ENCODE data around the gene KCTD8. TPM values are rescaled to one million over a fixed set of nuclear protein-coding genes. Genes with fewer than 3 reads are reported as not detected.

Gene KCTD8
- total RNA-seq, 1 experiment from 2014 or later, result 1.1 TPM

GRCh38 chr4:44228326-44228725 is 220.3 kb downstream of the KCTD8 start:
- Histone ChIP-seq H3K56ac (ENCODE audit: insufficient read length, low read depth, low read length) (no peak overlapping the region), H3K9ac (ENCODE audit: extremely low read depth, insufficient read length, low read length) (no peak overlapping the region), H2AFZ (ENCODE audit: low read length) (no peak overlapping the region), H3K79me1 (ENCODE audit: insufficient read depth, low read depth, low read length, poor library complexity, severe bottlenecking) (no peaks in the 10 kb centered on the region), H2BK5ac (ENCODE audit: insufficient read length, low read length) (no peak overlapping the region), H3K23ac (ENCODE audit: insufficient read length, low read depth, low read length) (no peak overlapping the region), H3K9me3 (ENCODE audit: control insufficient read depth, low read depth, low read length) (no peaks in the 10 kb centered on the region), H4K20me1 (ENCODE audit: control insufficient read depth, insufficient read depth, insufficient read length) (no peaks in the 10 kb centered on the region), H3K4me1 (ENCODE audit: insufficient read depth, low read length) (peaks cover 2% of the 10 kb centered on the region; the same call in 1 of the 2 replicates), H3K79me2 (ENCODE audit: insufficient read depth, low read length) (no peaks in the 10 kb centered on the region), H2BK15ac (ENCODE audit: low read depth, low read length) (no peak overlapping the region), H2BK20ac (ENCODE audit: low read depth, low read length, poor library complexity, severe bottlenecking) (no peak overlapping the region), H2BK12ac (ENCODE audit: insufficient read length, low read depth, low read length) (no peak overlapping the region), H3K27ac (ENCODE audit: insufficient read length, low read depth, low read length) (no peak overlapping the region), H3K4me2 (ENCODE audit: insufficient read depth, insufficient read length, low read length) (no peak overlapping the region), H4K91ac (ENCODE audit: insufficient read length, low read depth, low read length) (no peak overlapping the region), H3K14ac (ENCODE audit: insufficient read depth, low read length) (no peak overlapping the region), H3K23me2 (ENCODE audit: insufficient read length, low read depth, low read length, poor library complexity, severe bottlenecking) (no peaks in the 10 kb centered on the region), H2BK120ac (ENCODE audit: low read depth, low read length, poor library complexity, severe bottlenecking) (no peak overlapping the region), H3K18ac (ENCODE audit: insufficient read length, low read depth, low read length) (no peak overlapping the region), H2AK5ac (ENCODE audit: insufficient read length, low read length) (no peak overlapping the region), H3K27me3 (ENCODE audit: insufficient read depth, low read length) (no peaks in the 10 kb centered on the region; the same call in 1 of the 2 replicates), H3T11ph (ENCODE audit: low read length) (no peak overlapping the region), H3K4ac (ENCODE audit: low read depth, low read length) (no peak overlapping the region), H4K8ac (replicated peaks; ENCODE audit: insufficient read length, low read depth, low read length) (no peak overlapping the region), H4K5ac (ENCODE audit: insufficient read length, low read depth, low read length) (no peak overlapping the region)
- DNase-seq, result no peak
- Mint-ChIP-seq H3K27me3 (ENCODE audit: low read depth) (peaks cover 13% of the 10 kb centered on the region), H3K9me3 (peaks cover 6 to 7% of the 10 kb centered on the region in 2 experiments; a peak in 4 of 5 replicates), H3K4me3 (no peak overlapping the region), H3K27ac (no peak overlapping the region; a peak in 1 of 7 replicates), H3K36me3 (ENCODE audit: insufficient read depth in 1 of 3, low read depth in 3 of 3) (peaks cover 0 to 13% (median 10%) of the 10 kb centered on the region in 3 experiments; a peak in 4 of 7 replicates), H3K4me1 (peaks cover 14 to 24% of the 10 kb centered on the region in 2 experiments)
- no peak for TF ChIP-seq CTCF (conservative IDR thresholded peaks at IDR 0.05)
- no CpG with 5 or more reads among the region's 1 CpG for WGBS (ENCODE audit: extremely low coverage, insufficient read length, low lambda C conversion rate)

Data from H9 (cell line).